Lower leg skin (tissue), 3 donors: ENCODE measurements around the gene TM2D3.
"Not testable (repeated sequence)": the region's sequence is repeated elsewhere in the genome, so short reads cannot be mapped to it uniquely, and the experiment has no call there.

ENCODE experiments used
- CTCF ChIP-seq, 3 donors: fragments of 450-650 bp; IDR thresholded peaks; one replicate each; pipeline ENCODE4 v1.5.1; 2016; ENCODE audit warnings: antibody characterized with exemption in 3 of 3, mild to moderate bottlenecking in 3 of 3, moderate library complexity in 2 of 3
- POLR2A ChIP-seq, 2 donors: fragments of 450-650 bp; IDR thresholded peaks; one replicate each; pipeline ENCODE4 v1.6.1; 2016 to 2017; ENCODE audit warnings: antibody characterized with exemption in 2 of 2, mild to moderate bottlenecking in 1 of 2, moderate library complexity in 1 of 2

DNA sequence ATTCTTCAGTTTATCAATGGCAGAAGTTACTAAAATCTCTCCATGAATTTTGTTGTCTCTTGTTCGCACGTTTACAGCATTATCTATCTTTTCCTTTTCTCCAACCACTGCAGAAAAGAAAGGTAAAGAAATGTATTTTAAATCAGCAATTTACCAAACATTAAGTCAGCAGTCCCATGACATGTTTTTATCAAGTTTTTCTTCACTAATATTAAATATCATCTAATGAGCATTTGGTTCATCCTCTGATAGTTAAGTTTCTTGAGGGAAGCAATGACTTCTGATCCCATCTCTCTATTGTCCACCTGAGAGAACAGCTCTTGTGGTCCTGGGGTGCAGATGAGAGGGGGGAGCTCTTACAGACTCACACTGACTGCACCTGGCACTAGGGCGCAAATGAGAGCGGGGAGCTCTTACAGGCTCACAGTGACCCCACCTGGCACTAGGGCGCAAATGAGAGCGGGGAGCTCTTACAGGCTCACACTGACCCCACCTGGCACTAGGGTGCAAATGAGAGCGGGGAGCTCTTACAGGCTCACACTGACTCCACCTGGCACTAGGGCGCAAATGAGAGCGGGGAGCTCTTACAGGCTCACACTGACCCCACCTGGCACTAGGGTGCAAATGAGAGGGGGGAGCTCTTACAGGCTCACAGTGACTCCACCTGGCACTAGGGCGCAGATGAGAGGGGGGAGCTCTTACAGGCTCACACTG is 2.6 kb upstream of the TM2D3 start:
- TF ChIP-seq CTCF, POLR2A (IDR thresholded peaks at IDR 0.05): not testable (repeated sequence)
